HG03520 (cell line): ENCODE data around the gene MED25.

ENCODE experiments used
- ATAC-seq: cut with Tn5 transposase; IDR thresholded peaks from one replicate; pipeline ENCODE4 v1.9.1; 2021; ENCODE audit warnings: mild to moderate bottlenecking, moderate library complexity; ENCODE audit not compliant: unreplicated experiment

Gene MED25

GRCh38 chr19:49798574-49798973 is 19.5 kb upstream of the MED25 start:
- no peak for ATAC-seq

- ATAC-seq: no peak
These were observed 18.8 kb upstream of the MED25 start for GRCh38 chr19:49799271-49799797.

GRCh38 chr19:49799798-49800376 is 18.2 kb upstream of the MED25 start:
- ATAC-seq: no peak

GRCh38 chr19:49800771-49801170 is 17.3 kb upstream of the MED25 start:
- ATAC-seq: no peak

GRCh38 chr19:49801401-49801888 is 16.6 kb upstream of the MED25 start:
- ATAC-seq: no peak

- no peak for ATAC-seq
These were observed 16.0 kb upstream of the MED25 start for GRCh38 chr19:49801966-49802661.

- ATAC-seq: no peak
These were observed 15.1 kb upstream of the MED25 start for GRCh38 chr19:49802836-49803528.

- ATAC-seq: no peak
These were observed 14.6 kb upstream of the MED25 start for GRCh38 chr19:49803529-49803856.

- ATAC-seq: no peak
These were observed 12.1 kb upstream of the MED25 start for GRCh38 chr19:49805822-49806619.

- no peak for ATAC-seq
These were observed 11.5 kb upstream of the MED25 start for GRCh38 chr19:49806620-49806959.

- ATAC-seq: no peak
These were observed 10.8 kb upstream of the MED25 start for GRCh38 chr19:49807058-49807903.

- ATAC-seq: no peak
These were observed 10.0 kb upstream of the MED25 start for GRCh38 chr19:49807904-49808675.

GRCh38 chr19:49808711-49809159 is 9.4 kb upstream of the MED25 start:
- no peak for ATAC-seq

- ATAC-seq: no peak
These were observed 8.7 kb upstream of the MED25 start for GRCh38 chr19:49809160-49809940.

- no peak for ATAC-seq
These were observed 8.1 kb upstream of the MED25 start for GRCh38 chr19:49809941-49810389.

GRCh38 chr19:49811328-49811727 is 6.8 kb upstream of the MED25 start:
- ATAC-seq: no peak

- no peak for ATAC-seq
These were observed 5.6 kb upstream of the MED25 start for GRCh38 chr19:49812452-49812996.
